ENCODE data around the gene MAPK1.
"Not testable (repeated sequence)": the region's sequence is repeated elsewhere in the genome, so short reads cannot be mapped to it uniquely, and the experiment has no call there.

The MAPK1 gene

DNA sequence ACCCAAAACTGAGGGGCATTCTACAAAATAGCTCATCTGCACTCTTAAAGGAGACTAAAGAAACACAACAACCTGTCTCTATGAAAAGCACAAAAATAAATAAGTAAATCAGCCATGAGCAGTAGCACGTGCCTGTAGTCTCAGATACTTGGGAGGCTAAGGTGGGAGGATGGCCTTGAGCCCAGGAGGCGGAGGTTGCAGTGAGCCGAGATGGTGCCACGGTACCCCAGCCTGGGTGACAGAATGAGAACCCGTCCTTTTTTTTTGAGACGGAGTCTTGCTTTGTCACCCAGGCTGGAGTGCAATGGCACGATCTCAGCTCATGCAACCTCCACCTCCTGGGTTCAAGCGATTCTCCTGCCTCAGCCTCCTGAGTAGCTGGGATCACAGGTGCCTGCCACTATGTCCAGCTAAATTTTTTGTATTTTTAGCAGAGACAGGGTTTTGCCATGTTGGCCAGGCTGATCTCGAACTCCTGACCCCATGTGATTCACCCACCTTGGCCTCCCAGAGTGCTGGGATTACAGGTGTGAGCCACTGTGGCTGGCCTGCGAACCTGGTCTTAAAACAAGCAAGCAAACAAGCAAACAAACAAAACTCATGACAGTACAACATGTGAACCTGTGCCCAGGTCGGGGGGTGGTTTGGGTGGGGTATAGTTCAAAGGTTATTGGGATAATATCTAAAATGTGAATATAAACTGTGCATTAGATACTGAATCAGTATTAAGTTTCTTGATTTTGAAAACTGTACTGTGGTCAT is 76.4 kb downstream of the MAPK1 start:
- DNase-seq (ENCODE audit: low spot score), result not testable (repeated sequence)

DNA sequence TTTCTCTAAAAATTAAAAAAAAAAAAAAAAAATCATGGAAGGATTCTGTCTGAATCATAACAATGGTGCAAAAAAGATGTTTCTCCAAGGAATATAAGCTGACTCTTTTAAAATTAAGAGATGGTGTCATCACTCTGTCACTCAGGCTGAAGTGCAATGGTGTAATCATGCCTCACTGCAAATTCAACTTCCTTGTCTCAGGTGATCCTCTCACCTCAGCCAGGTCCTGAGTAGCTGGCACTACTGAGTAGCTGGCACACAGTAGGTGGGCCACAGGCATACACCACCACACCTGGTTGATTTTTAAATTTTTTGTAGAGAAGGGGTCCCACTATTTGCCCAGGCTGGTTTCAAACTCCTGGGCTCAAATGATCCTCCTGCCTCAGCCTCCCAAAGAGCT is 77.1 kb downstream of the MAPK1 start:
- DNase-seq (ENCODE audit: low spot score), result no peak

DNA sequence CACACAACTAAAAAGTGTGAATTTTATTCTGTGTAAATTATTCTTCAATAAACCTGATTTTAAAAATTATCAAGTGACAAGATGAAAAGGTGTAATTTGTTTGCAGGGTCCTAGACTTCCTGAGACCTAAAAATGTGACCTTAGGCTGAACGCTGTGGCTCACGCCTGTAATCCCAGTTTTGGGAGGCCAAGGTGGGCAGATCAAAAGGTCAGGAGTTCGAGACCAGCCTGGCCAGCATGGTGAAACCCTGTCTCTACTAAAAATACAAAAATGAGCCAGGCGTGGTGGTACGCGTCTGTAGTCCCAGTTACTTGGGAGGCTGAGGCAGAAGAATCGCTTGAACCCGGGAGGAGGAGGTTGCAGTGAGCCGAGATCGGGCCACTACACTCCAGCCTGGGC is 79.9 kb downstream of the MAPK1 start:
- not testable (repeated sequence) for DNase-seq (ENCODE audit: low spot score)

DNA sequence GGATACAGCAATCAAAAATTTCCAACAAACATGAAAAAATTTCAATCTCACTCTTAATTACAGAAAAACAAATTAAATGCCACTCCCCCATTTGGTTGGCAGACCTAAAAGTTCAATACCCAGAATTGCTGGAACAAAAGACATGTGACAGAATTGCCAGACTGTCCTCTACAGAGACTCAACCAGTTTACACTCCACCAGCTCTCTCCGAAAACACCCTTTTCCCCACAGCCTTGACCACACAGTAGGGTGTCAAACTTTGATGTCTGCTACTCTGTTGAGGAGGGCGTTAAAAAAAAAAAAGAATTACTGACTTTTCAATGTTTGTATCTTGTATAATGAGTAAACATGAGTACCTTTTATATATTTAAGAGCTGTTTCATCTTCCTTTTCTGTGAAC is 87.2 kb downstream of the MAPK1 start:
- no peak for DNase-seq (ENCODE audit: low spot score)

DNA sequence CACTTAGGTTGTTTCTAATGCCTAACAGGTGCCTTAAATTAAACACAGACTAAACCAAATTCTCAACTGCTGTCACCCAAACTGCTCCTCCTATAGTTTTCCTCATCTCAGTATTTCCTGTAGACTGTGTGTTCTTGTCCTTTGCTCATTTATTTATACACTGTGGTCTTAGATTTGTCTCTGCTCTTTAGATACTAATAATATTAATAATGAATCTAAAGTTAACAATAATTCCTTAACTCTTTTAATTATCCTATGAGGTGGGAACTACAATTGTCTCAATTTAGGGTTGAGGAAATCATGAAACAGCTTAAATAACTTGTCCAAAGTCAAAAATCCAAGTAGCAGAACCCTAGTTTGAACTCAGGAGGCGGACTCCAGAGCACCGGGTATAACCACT is 88.0 kb downstream of the MAPK1 start:
- DNase-seq (ENCODE audit: low spot score), result peak; percentile 33

DNA sequence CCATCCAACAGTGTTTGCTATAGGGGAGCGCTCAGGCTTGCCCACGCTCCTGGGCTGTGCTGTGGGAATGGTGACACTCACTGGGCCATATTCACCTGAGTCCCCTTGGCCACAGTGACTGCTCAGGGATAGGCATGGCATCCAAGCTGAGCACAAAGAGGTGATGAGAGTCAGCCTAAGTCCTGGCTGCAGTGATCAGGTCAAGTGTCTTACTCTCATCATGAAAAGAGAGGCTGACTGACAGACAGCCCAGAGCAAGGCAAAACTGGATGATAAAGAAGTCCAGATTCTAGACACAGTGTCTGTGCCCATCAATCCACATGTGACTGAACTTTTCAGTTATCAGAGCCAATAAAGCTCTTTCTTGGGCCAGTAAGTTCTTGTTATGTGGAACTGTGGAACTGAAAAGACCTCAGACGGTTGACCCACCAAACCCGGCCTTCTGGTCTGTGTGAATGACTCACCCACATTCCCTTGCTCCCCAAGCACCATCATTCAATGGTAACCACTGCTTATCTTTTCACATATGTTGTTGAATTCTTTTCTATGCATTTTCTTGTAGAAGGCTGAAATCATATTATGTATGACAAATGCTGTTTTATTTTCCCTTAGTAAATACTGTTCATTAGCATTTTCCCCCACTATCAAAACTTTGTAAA is 88.6 kb downstream of the MAPK1 start:
- peak; percentile 83 for DNase-seq (ENCODE audit: low spot score)

DNA sequence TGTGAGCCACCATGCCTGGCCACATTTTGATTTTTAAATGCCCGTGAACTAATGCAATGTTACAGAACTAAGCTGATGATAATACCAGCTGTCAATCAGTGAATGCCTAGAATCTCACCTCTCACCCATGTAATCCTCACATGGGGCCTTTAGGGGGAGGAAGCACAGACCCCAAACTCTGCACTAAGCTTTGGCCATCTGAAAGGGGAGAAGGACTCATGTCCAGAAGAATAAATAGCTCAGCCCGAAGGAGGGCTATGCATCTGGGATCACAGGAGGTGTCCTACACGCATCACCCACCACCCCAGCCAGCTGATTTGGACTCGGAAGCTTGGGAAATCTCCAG is 95.8 kb downstream of the MAPK1 start:
- DNase-seq (ENCODE audit: low spot score), result no peak

DNA sequence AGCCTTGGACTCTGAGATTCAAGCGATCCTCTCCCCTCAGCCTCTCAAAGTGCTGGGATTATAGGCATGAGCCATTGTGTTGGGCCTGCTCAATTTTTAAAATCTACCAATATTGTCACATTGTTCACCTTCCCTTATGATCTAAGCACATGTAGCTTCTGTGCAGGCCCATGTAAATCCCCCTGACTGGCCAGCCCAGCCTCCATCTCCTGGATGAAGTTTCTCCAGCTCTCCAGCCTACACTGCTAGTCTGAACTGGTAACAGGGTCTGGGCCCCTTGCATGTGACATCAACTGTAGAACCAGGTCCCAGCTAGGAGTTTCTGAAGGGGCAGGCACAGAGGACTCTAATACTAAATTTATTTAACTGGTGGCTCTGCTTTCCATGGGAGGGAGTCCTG is 99.0 kb downstream of the MAPK1 start:
- no peak for DNase-seq (ENCODE audit: low spot score)

DNA sequence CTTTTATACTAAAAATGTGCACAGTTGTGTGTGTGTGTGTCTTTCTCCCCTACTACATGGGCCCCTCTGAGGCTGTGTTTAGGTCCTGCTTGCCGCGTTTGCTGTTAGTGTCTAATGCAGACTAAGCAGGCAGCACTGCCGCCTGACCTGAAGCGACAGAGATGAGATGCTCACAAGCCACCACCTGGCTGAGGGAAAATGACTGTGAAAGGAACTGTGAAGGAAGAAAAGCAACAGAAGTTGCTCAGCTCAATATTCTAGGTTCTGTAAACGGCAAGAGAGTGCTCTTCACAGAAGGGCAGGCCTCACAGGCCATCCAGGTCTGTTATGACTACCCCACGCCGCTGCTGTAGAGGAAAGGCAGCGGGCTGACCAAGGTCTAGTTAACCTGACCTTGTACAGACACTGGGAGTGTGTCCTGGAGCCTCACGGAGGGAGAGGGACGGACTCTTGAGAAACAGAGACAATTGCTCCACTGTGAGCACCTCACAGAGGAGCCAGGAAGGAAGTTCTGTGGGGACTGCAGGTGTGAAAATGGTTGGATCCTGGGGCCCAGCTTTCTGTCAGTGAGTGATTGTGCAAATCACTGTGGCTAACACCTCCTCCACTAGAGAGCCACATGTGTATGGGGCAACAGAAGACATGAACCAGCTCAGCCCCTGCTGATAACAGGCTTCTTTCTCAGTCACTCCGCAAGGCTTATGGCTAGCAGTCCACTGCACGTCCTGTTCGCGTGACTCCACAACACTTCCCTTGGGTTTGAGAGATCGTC is 100.6 kb downstream of the MAPK1 start:
- DNase-seq (ENCODE audit: low spot score), result no peak

DNA sequence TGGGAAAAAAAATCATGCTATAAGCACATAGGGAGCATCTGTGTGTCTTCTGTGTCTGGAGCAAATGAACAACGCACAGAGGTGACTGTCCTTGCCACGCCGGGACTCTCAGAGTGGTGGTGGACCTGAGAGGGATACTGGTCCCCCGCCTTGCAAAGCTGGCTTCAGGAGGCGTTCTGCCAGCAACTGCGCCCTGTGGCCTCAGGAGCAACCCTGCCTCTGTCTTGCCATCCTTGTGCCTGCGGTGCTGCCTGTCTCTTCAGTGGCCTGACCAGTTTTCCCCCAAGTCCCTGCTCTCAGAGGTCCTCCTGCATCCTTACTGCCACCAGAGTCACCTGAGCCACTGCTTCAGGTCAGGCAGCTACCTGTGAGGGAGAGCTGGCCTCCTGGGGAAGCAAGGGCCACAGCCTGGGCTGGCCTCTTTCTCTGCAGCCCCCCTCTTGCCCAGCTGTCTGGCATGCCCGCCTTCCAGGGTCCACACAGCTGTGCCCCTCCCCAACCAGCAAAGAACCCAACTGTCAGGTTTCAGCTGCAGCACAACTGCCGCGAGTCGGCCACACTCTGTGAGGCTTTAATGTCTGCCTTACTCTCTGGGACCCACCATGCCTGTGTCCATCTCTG is 101.4 kb downstream of the MAPK1 start:
- DNase-seq (ENCODE audit: low spot score), result no peak

DNA sequence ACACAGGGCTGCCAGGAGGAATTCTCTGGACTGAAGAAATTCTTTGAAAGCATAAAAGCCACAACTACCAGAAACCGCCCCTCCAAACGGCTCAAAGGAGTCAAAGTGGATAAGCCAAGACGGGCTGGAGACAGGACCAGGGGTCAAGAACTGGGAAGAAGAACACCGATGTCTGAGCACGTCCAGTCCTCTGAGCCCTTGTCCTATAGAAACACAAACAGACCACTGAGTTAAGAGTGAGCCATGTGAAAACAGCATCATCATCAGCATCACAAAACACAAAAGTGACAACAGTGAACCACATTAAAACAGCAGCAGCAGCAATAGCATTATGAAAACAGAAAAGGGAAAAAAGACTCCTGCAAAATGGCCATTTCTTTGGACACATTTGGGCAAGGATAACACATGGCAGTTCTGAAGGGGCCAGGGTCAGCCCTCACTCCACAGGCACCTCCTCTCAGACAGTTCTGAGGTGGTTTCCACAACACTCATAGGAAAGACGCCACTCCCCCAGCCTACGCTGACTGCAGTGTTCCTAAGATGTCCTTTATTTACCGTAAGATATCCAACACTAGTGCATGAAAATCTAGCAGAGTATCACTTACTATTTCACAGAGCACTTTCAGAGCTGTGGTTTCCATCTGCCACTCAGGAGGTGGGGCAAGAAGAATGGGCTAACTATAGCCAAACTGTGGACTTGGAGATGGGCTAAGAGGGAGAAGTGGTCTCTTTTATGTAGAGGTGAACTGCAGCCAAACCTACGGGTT is 103.2 kb downstream of the MAPK1 start:
- DNase-seq (ENCODE audit: low spot score), result no peak

DNA sequence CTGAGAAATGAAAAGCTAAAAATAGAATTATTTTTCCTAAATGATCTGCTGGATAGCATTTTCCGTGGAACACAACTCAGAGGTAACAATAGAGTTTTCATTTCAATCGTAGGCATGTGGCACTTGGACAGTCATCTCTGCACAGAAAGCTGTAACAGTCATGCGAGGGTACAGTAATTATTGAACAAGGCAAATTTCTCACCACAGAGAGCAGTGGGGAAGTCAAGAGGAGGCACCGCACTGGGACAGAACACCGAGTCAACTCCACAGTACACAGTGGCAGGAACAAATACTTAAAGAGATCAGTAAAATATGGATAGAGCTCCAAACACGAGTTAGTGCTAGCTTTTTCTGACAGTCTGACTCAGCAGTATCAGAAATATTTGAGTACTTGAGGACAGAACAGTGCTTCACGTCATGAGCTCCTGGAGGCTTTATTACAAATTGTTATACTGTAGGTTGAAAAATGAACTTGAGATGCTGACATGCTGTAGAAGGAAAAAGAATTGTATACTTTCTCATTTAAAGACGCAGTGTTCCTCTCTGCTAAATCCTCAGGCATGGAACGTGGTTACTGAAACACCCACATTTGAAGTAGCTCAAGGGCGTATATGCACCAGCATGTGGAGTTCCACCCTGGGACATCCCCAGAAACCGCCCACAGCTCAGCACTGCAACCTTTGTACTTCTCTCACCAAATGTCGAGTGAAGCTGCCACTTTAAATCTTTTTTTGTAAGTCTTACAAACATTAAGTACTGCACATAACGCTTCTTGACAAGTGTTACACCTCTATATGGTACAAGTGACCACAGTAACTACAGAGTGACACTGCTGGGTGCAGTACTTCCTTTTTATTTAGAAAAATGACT is 104.5 kb downstream of the MAPK1 start:
- DNase-seq (ENCODE audit: low spot score), result no peak

DNA sequence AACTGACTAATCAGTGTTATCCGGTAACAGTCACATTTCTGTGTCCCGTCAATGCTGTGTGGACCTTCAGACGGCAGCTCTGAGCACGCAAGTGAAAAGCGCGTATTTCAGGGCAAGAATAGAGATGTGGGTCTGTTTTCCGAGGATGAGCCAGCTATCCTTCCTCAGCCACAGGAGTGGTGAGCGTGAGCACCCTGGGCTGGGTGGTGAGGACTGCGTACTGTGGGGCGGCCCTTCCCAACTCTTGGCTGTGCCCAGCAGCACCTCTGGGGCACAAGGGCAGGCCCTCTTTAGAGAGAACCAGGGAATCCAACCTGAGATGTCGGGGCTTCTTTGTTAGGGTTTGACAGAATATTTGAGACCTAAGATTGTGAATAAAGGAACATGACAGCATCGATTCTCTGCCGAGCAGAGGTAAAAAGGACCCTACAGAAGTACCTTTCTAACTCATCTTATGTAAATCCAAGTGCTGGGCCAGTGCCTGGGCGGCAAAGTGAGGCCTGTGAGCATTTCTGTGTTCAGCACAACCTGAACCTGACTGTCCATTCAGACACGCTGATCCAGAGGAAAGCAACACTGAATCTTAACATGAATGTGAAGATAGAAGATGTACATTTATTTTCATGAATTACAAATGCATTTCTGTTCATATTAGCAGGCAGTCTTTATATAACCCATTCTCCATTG is 105.3 kb downstream of the MAPK1 start:
- DNase-seq (ENCODE audit: low spot score), result no peak

DNA sequence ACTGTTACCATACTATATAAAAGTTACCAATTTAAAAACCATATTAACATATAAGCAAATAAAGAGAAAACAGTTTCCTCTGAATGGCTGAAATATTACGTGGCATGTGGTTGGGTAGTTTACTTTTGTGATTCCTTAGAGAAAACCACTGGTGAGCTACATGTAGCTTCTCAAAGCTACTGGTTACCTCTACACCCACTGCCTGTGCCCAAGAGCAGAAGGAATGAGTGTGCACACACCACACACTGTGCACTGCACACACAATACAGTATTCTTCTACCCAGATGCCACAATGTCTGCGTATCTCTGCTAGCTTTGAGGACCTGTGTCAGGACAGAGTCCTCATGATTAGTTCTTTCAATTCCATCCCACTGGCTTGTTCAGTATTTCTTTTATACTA is 106.4 kb downstream of the MAPK1 start:
- no peak for DNase-seq (ENCODE audit: low spot score)

DNA sequence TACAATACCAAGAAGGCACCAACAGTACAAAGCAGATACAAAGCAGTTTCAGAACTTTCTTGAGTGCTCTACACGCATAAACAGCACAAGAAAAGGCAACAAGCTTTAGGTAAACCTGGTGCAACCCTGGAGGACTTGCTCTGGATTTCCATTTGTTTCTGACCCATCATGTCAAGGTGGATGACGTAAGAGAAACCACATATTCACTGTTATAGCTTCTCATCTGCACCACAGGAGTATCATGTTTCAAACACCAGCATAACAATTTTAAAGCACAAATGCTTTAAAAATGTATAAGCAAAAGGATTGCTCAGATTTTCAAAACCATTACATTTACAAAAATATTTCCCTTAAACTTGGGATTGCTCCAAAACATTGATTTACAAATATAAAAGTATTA is 106.8 kb downstream of the MAPK1 start:
- peak; percentile 31 for DNase-seq (ENCODE audit: low spot score)

DNA sequence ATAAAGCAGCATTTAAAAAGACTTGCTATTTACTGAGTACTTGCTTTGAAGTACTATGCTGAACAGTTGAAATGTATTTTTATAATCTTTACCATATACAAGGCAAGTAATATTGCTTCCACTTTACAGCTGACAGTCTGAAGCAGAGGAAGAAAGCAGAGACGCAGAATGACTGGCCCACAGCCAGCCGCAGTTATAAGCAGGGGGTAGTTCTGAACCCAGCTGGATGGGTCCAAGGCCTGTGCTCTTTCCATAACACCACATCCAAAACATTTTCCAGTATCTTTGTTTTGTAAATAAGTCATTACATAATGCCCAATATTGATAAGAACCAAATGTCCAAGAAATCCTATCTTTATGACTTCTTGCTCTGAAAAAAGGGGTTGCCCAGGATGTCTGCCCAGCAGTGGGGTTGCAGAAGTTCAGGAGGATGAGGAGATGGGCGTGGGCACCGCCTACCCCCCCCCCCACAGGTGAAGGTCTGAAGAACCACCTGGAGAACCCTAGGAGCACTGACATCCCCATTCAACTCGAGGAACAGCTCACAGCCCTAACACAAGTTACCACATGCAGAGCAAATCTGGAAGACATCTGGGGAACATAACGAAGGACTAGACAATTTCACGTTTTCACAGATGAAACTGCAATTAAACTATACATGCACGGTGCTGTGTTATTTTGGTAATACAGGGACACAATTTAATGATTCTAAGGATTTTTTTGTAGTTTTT is 107.6 kb downstream of the MAPK1 start:
- no peak for DNase-seq (ENCODE audit: low spot score)

DNA sequence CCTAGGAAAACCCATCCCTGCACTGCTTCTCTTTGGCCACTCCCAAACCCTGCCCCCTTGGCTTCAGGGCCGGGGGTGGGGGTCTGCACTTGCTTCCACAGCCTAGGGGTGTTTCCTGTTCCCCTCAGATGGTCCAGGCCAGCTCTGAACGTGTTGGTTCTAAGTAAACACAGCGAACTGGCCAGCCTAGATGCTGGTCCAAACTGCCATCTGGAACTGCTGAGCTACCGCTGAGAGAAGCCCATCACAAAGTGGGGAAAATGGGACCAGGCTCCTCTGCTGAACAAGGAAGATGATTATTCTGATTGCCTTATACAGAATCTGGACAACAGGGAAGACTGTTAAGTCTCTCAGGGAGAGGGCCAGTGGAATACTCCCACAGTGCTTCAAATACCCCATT is 108.4 kb downstream of the MAPK1 start:
- no peak for DNase-seq (ENCODE audit: low spot score)

DNA sequence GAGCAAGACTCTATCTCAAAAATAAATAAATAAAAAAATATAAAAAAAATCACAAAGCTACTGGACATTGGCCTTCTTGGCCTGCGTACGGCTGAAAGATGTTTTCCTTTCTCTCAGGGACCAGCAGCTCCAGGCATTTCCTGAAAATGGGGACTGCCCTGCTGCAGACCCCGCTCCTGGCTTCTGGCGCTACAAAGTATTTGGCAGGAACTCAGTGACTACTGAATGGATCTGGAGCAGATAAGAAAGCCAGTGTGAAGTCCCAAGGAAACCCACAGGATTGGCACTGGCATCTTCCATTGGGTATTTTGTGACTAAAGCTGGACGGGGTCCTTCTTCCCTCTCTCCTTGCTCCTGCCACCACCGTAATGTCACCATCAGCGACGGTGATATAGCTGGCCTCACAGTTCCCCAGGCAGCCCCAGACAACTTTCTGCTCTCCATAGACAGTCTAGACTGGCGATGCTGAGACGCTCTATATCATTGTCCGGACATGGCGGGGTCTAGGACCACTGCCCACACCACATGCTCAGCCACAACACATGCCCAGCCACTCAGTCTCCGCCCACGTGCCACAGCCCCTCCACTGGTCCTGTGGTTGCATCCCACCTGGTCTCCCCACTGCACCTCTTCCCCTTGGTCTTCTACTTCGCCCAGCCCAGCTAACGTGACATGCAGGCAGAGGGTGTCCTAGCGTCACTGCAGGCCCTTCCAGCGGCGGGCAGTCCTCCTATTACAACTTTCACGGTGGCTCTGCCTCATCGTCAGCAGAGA is 109.2 kb downstream of the MAPK1 start:
- DNase-seq (ENCODE audit: low spot score), result no peak

DNA sequence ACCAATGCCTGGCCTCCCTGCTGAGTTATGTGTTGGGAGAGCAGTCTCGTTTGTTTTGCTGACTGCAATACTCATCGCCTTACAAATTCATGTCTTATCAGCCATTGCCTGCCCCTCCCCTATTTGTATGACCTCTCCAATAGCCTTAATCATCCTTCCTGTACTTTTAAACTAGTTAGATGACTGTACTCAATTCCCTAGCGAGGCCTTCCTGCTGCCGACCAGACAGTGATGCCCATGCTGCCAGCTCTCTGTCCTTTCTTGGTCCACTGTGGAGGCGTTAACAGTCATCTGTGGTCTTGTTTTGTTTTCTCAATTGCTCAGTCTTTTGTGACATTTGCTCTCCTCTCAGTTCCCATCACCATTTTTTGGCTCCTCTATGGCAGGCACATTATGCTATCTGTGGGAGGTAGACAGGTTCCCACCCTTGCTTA is 111.6 kb downstream of the MAPK1 start:
- peak; percentile 74 for DNase-seq (ENCODE audit: low spot score)

Data from GM03348 (cell line).